Measurements from ENCODE around the gene FRAS1.

- TF ChIP-seq CTCF (IDR thresholded peaks at IDR 0.05; ENCODE audit: borderline replicate concordance, extremely low read depth, low read length, poor library complexity, severe bottlenecking) (no peak), EZH2 (IDR thresholded peaks at IDR 0.05; ENCODE audit: borderline replicate concordance, low read depth, low read length, severe bottlenecking) (no peak)
Measured at GRCh38 chr4:78397292-78397630, 340.1 kb downstream of the FRAS1 start.

All from DND-41 (cell line).